ENCODE measurements around the gene KATNAL1.

Gene KATNAL1

DNA sequence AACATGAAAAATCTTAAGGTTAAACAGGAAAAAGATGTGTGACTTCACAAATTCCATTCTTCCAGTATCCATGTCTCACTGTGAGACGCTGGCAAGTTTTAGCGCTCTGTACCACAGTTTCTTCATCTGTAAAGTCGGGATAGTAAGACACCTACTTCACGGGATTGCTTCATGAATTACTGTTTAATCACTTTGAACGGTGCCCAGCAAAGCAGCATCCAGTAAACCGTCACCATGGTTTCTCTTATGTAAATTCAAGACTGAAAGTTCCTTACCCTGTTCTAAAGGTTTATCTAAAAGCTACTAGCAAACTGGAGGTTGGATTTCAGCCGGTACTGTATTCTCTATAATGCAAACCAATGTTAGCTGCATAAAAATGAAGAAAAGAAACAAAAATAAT, 53.5 kb downstream of the KATNAL1 start:
- H3K9ac ChIP-seq (ENCODE audit: low read depth, low read length), result no peak overlapping the region
- H3K9me3 ChIP-seq (ENCODE audit: insufficient read depth, low read depth, low read length), result peaks cover 12% of the 10 kb centered on the region
- no peaks in the 10 kb centered on the region for H3K27me3 ChIP-seq (ENCODE audit: insufficient read depth, low read length)
- H3K4me3 ChIP-seq (ENCODE audit: low read length), result no peak overlapping the region
- H3K27ac ChIP-seq (ENCODE audit: low read length), result no peak overlapping the region
- no peaks in the 10 kb centered on the region; the same call in 1 of the 2 replicates for H3K4me1 ChIP-seq (ENCODE audit: insufficient read depth, low read length)
- peaks cover 20% of the 10 kb centered on the region for H3K36me3 ChIP-seq (ENCODE audit: insufficient read depth, low read depth, low read length)

DNA sequence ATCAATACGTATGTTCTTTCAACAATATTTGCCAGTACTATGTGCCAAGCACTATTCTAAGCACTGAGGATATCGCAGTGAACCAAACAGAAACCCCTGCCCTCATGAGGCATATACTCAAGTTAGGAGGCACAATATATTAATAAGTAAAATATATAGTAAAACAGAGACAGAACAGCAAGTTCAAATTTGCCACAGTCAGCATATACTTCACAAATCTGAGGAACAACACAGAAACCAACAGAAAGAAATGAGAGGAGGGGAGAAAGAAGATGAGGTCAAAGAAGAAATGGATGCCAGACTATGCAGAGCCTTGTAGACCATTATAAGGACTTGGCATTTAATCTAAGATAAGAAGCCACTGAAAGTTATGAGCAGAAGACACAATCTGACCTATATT, 59.9 kb downstream of the KATNAL1 start:
- H3K27ac ChIP-seq (ENCODE audit: low read length), result no peak overlapping the region
- peaks cover 12% of the 10 kb centered on the region for H3K9me3 ChIP-seq (ENCODE audit: insufficient read depth, low read depth, low read length)
- H3K4me3 ChIP-seq (ENCODE audit: low read length), result no peak overlapping the region
- H3K9ac ChIP-seq (ENCODE audit: low read depth, low read length), result no peak overlapping the region
- 0 out of 2 replicates have a peak, but pooled peaks cover 7% of the 10 kb centered on the region for H3K36me3 ChIP-seq (ENCODE audit: insufficient read depth, low read depth, low read length)
- no peaks in the 10 kb centered on the region for H3K4me1 ChIP-seq (ENCODE audit: insufficient read depth, low read length)
- no peaks in the 10 kb centered on the region for H3K27me3 ChIP-seq (ENCODE audit: insufficient read depth, low read length)

DNA sequence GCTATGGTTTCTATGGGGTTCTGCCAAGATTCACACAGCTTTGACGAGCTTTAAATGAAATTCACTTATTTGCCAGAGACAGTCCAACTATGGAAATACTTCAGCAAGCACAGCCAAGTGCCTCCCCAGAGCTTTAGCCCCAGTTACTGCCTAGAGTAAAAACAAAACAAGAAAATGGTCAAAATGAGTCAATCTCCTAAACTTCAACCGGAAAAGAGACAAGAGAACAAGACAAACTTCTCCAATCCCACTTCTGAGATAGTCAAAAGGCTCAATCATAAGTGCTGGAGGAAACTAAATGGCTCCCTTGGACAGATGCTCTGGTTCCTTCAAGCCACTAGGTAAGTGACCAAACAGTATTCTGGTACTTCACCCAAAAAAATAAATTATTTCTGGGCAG, 65.8 kb downstream of the KATNAL1 start:
- no peak overlapping the region for H3K27ac ChIP-seq (ENCODE audit: low read length)
- H3K4me1 ChIP-seq (ENCODE audit: insufficient read depth, low read length), result no peaks in the 10 kb centered on the region
- H3K27me3 ChIP-seq (ENCODE audit: insufficient read depth, low read length), result no peaks in the 10 kb centered on the region
- H3K36me3 ChIP-seq (ENCODE audit: insufficient read depth, low read depth, low read length), result no peaks in the 10 kb centered on the region
- H3K4me3 ChIP-seq (ENCODE audit: low read length), result no peak overlapping the region
- H3K9me3 ChIP-seq (ENCODE audit: insufficient read depth, low read depth, low read length), result no peaks in the 10 kb centered on the region
- H3K9ac ChIP-seq (ENCODE audit: low read depth, low read length), result no peak overlapping the region

DNA sequence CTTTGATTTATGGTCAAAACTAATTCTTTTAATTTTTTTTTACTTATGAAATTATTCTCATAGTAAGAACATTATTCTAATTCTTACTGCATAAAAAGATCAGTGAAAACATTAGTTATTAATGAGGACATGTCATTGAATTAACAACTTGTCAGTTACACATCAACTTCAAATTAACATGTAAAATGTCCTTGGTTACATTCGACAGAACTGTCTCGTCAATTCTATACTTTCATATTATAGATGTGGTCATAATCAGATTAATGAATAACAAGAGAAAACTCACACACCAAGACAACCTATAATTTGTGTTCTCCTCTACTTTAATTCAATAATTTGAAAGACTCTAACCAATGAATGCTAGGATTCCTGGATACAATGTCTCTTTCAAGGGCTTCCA, 66.7 kb downstream of the KATNAL1 start:
- Histone ChIP-seq H3K4me1 (ENCODE audit: insufficient read depth, low read length) (no peaks in the 10 kb centered on the region), H3K27ac (ENCODE audit: low read length) (no peak overlapping the region), H3K27me3 (ENCODE audit: insufficient read depth, low read length) (no peaks in the 10 kb centered on the region), H3K36me3 (ENCODE audit: insufficient read depth, low read depth, low read length) (no peaks in the 10 kb centered on the region), H3K9me3 (ENCODE audit: insufficient read depth, low read depth, low read length) (no peaks in the 10 kb centered on the region), H3K9ac (ENCODE audit: low read depth, low read length) (no peak overlapping the region), H3K4me3 (ENCODE audit: low read length) (no peak overlapping the region)

DNA sequence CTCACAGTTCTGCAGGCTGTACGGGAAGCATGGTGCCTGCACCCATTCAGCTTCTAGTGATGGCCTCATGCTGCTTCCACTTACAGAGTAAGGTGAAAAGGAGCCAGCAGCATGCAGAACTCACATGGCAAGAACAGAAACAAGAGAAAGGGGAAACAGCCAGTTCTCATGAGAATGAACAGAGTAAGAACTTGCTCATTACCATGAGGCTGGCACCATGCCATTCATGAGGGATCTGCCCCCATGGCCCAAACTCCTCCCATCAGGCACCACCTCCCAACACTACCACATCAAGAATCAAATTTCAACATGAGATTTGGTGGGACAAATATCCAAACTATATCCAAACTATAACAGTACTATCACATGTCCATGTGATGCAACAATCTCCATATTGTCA, 72.1 kb downstream of the KATNAL1 start:
- no peaks in the 10 kb centered on the region for H3K27me3 ChIP-seq (ENCODE audit: insufficient read depth, low read length)
- H3K9ac ChIP-seq (ENCODE audit: low read depth, low read length), result no peak overlapping the region
- H3K9me3 ChIP-seq (ENCODE audit: insufficient read depth, low read depth, low read length), result no peaks in the 10 kb centered on the region
- no peak overlapping the region for H3K4me3 ChIP-seq (ENCODE audit: low read length)
- H3K36me3 ChIP-seq (ENCODE audit: insufficient read depth, low read depth, low read length), result peaks cover 9% of the 10 kb centered on the region; the same call in 1 of the 2 replicates
- no peaks in the 10 kb centered on the region for H3K4me1 ChIP-seq (ENCODE audit: insufficient read depth, low read length)
- no peak overlapping the region for H3K27ac ChIP-seq (ENCODE audit: low read length)

DNA sequence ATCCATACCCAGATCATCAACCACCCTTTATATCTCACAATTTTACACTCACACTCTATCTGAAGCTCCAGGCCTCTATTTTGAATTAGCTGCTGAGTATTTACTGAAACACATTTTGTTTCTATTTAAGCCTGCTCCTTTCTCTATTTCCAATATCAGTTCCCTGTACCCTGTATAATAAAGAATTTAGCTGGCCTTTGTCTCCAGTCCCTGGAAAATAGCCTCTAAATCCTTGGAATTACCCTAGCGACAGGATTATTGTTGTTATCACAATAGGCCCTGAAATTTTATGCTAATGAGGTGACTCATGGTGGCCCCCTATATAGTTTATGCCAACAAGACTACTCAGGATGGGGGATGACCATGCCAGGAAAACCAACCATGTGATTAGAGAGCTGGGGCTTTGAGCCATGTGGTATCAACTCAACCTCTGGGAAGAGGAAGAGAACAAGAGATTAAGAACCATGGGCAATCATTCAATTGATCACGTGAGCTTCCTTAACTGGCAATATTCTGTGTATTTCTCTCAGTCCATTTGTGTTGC, 72.7 kb downstream of the KATNAL1 start:
- Histone ChIP-seq H3K4me3 (ENCODE audit: low read length) (no peak overlapping the region), H3K27me3 (ENCODE audit: insufficient read depth, low read length) (no peaks in the 10 kb centered on the region), H3K36me3 (ENCODE audit: insufficient read depth, low read depth, low read length) (peaks cover 12% of the 10 kb centered on the region; the same call in 1 of the 2 replicates), H3K27ac (ENCODE audit: low read length) (no peak overlapping the region), H3K4me1 (ENCODE audit: insufficient read depth, low read length) (no peaks in the 10 kb centered on the region), H3K9ac (ENCODE audit: low read depth, low read length) (no peak overlapping the region), H3K9me3 (ENCODE audit: insufficient read depth, low read depth, low read length) (no peaks in the 10 kb centered on the region)

DNA sequence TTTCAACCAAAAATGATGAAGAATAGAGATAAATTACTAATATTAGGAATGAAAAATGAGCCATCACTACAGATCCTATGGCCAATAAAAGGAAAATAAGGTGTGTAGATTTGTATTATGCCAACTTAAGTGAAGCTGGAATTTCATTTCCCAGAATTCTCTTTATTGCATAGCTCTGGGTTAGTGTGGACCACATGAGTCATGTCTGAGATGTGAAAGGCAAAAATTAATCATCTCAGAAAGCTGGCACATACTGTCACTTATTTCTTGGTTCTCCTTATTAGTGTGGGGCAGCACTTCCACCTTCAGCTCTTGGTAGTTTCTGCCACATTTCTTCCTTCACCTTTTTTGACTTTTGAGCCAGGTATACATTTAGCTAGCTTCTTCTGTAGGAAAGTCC, 82.6 kb downstream of the KATNAL1 start:
- Histone ChIP-seq H3K4me1 (ENCODE audit: insufficient read depth, low read length) (no peaks in the 10 kb centered on the region), H3K27ac (ENCODE audit: low read length) (no peak overlapping the region), H3K36me3 (ENCODE audit: insufficient read depth, low read depth, low read length) (peaks cover 12% of the 10 kb centered on the region; the same call in 1 of the 2 replicates), H3K9ac (ENCODE audit: low read depth, low read length) (no peak overlapping the region), H3K9me3 (ENCODE audit: insufficient read depth, low read depth, low read length) (no peaks in the 10 kb centered on the region), H3K27me3 (ENCODE audit: insufficient read depth, low read length) (no peaks in the 10 kb centered on the region), H3K4me3 (ENCODE audit: low read length) (no peak overlapping the region)

DNA sequence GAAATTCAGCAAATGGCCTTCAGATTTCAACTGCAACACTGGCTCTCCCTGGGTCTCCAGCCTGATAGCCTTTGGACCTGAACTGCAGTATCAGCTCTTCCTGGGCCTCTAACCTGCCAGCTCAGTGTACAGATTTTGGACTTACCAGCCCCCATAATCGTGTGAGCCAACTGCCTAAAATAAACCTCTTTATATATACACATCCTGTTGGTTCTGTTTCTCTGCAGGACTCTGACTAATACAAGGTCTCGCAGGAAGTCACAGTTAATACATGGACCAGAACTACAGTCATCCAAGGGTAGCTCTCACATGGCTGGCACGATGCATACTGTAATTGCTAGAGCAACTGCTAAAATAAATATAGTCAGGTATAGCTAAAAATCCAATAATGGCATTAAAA, 85.1 kb downstream of the KATNAL1 start:
- Histone ChIP-seq H3K36me3 (ENCODE audit: insufficient read depth, low read depth, low read length) (peaks cover 7% of the 10 kb centered on the region; the same call in 1 of the 2 replicates), H3K27me3 (ENCODE audit: insufficient read depth, low read length) (no peaks in the 10 kb centered on the region), H3K27ac (ENCODE audit: low read length) (no peak overlapping the region), H3K9ac (ENCODE audit: low read depth, low read length) (no peak overlapping the region), H3K9me3 (ENCODE audit: insufficient read depth, low read depth, low read length) (no peaks in the 10 kb centered on the region), H3K4me1 (ENCODE audit: insufficient read depth, low read length) (no peaks in the 10 kb centered on the region), H3K4me3 (ENCODE audit: low read length) (no peak overlapping the region)

DNA sequence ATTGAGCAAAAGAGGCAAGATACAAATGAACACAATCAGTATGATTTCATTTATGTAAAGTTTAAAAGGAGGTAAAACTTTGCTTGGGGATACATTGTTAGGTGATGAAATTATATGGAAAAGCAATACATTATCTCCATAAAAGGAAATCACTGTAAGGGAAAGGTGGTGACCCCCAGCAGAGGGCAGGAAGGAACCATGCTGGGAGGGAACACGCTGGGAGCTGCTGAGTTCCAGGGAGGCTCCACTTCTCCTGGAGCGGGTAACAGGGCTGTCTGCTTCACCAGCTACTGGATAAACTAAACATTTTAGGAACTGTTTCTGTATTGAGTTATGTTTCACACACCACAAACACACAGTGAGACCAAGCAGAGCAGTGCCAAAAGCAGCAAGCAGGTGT, 91.2 kb downstream of the KATNAL1 start:
- Histone ChIP-seq H3K9me3 (ENCODE audit: insufficient read depth, low read depth, low read length) (no peaks in the 10 kb centered on the region), H3K27ac (ENCODE audit: low read length) (no peak overlapping the region), H3K4me1 (ENCODE audit: insufficient read depth, low read length) (peaks cover 6% of the 10 kb centered on the region; the same call in 1 of the 2 replicates), H3K36me3 (ENCODE audit: insufficient read depth, low read depth, low read length) (no peaks in the 10 kb centered on the region; the same call in 1 of the 2 replicates), H3K9ac (ENCODE audit: low read depth, low read length) (no peak overlapping the region), H3K27me3 (ENCODE audit: insufficient read depth, low read length) (no peaks in the 10 kb centered on the region), H3K4me3 (ENCODE audit: low read length) (no peak overlapping the region)

DNA sequence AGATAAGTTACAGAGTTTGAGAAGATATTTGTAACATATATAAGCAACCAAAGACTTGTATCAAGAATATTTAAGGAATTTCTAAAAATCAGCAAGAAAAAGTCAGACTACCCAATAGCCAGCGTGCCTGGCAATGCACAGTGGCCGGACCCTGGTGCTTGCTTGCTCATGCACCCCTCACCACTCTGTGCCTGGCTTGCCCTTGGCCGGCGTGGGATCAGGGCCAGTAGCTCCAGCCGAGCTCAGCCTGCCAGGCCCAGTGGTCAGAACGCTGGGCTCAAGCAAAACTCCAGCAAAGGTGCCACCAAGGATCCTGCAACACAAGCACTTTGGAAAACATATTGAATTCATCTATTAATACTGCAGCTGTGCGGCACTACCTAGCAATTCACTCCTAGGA, 95.1 kb downstream of the KATNAL1 start:
- peaks cover 6% of the 10 kb centered on the region; the same call in 1 of the 2 replicates for H3K4me1 ChIP-seq (ENCODE audit: insufficient read depth, low read length)
- H3K9ac ChIP-seq (ENCODE audit: low read depth, low read length), result no peak overlapping the region
- peaks cover 12% of the 10 kb centered on the region; the same call in 1 of the 2 replicates for H3K36me3 ChIP-seq (ENCODE audit: insufficient read depth, low read depth, low read length)
- H3K27ac ChIP-seq (ENCODE audit: low read length), result no peak overlapping the region
- no peaks in the 10 kb centered on the region for H3K27me3 ChIP-seq (ENCODE audit: insufficient read depth, low read length)
- H3K9me3 ChIP-seq (ENCODE audit: insufficient read depth, low read depth, low read length), result no peaks in the 10 kb centered on the region
- no peak overlapping the region for H3K4me3 ChIP-seq (ENCODE audit: low read length)

DNA sequence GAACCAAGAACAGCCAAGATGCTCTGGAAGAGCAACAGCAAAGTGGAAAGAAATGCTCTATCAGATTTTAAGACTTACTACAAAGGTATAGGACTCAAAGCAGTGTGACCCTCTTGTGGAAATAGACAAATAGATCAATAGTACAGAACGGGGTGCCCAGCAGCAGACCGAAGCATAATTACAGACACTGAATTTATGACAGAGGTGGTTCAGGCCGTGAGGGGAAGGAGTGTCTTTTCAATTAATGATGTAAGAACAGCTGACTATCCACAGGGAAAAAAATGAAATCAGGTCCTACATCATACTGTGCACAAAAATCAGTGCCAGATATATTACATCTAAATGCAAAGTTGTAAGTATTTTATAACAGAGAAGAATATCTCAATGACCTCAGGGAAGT, 95.6 kb downstream of the KATNAL1 start:
- Histone ChIP-seq H3K9me3 (ENCODE audit: insufficient read depth, low read depth, low read length) (no peaks in the 10 kb centered on the region), H3K36me3 (ENCODE audit: insufficient read depth, low read depth, low read length) (peaks cover 17% of the 10 kb centered on the region; the same call in 1 of the 2 replicates), H3K27ac (ENCODE audit: low read length) (no peak overlapping the region), H3K4me3 (ENCODE audit: low read length) (no peak overlapping the region), H3K27me3 (ENCODE audit: insufficient read depth, low read length) (no peaks in the 10 kb centered on the region), H3K9ac (ENCODE audit: low read depth, low read length) (no peak overlapping the region), H3K4me1 (ENCODE audit: insufficient read depth, low read length) (peaks cover 6% of the 10 kb centered on the region; the same call in 1 of the 2 replicates)

DNA sequence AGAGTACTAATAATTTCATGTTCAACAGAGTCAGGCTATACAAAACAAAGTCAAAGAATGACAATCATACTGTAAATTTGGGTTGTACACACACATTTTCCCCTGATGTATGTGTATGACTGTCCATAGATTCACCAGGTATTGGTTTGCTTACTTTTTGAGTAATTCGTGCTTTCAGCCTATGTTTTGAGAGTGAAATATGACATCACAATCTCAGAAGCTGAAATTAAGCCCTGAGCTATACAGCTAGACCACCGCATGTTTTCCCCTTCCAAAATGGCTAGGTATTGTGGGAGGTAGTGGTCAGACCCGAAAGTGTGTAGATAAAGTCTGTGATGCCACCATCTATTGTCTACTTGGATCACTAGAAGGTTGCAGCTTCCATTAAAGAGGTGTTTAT, 102.8 kb downstream of the KATNAL1 start:
- Histone ChIP-seq H3K36me3 (ENCODE audit: insufficient read depth, low read depth, low read length) (peaks cover 17% of the 10 kb centered on the region; the same call in 1 of the 2 replicates), H3K9ac (ENCODE audit: low read depth, low read length) (no peak overlapping the region), H3K9me3 (ENCODE audit: insufficient read depth, low read depth, low read length) (no peaks in the 10 kb centered on the region), H3K4me1 (ENCODE audit: insufficient read depth, low read length) (no peaks in the 10 kb centered on the region), H3K27me3 (ENCODE audit: insufficient read depth, low read length) (no peaks in the 10 kb centered on the region), H3K4me3 (ENCODE audit: low read length) (no peak overlapping the region), H3K27ac (ENCODE audit: low read length) (no peak overlapping the region)

All from iPS-20b (cell line).